MV-4-11 (cell line): ENCODE data around the gene AUH.

Experiments
- DNase-seq: peaks from one replicate; lab custom pipeline; 2025; lab: John Stamatoyannopoulos, UW

AUH gene

DNA sequence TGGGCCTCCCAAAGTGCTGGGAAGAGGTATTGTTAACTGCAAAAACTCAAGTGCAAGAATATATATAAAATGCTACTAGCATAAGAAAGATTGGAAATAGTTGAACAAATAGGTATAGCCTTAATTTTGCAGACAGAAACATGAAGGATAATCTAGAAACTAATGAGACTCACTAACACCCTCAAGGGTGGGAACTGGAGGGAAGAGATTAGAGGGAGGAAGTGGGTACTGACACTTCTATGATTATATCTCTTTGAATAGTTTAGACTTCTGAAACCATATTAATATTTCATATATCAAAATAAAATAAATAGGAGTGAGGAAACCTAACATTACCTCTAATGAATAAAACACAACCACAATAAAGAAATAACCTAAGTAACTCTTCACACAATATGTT, 23.0 kb downstream of the AUH start:
- no peak for DNase-seq

DNA sequence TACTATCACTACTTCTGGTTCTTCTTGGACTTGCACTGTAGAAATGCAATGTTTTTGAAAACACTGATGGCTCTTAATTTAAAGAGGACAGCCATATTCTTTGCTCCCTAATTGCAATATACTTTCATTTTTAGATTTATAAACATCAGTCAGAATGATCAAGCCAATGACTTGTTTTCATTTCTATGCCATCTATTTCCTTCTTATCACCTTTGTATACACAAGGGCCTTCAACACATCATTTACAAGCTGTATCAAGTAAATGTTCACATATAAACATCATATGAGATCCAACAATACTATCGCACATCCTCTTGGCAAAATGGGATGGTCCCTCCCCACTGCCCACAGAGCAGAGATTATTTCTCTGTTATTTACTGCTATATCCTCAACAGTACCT, 24.9 kb downstream of the AUH start:
- no peak for DNase-seq

DNA sequence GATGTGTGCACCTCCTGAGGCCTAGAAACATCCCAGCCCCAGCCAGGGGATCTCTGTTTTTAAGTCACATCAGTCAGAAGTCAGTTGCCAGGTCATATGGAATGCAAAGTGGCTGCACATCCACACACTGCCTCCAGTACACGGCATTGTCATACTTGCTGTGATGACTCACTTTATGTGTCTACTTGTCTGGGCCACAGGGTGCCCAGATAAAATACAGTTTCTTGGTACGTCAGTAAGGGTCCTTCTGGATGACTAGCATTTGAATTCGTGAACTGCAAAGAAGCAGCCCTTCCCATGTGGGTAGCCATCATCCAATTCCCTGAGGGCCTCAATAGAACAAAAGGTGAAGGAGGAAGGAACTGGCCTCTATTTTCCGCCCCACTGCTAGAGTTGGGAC, 27.7 kb downstream of the AUH start:
- DNase-seq = no peak

DNA sequence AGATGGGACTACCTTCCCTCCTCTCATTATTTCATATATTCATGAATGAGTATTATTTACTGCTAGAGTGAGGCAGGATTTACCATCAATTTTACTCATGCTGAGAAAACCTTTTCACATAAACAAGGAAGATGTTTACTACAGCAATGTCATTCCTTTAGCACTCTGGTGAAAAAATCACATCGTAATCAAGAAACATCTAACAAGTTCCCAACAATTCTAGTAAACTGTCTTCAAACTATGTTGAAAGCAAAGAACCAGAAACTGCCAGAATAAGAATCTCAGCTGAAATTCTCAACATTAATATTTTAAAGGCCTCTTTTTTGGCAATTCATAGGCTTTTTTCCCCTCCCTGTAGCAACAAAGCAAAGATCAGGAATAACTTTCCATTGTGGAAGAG, 28.2 kb downstream of the AUH start:
- no peak for DNase-seq

DNA sequence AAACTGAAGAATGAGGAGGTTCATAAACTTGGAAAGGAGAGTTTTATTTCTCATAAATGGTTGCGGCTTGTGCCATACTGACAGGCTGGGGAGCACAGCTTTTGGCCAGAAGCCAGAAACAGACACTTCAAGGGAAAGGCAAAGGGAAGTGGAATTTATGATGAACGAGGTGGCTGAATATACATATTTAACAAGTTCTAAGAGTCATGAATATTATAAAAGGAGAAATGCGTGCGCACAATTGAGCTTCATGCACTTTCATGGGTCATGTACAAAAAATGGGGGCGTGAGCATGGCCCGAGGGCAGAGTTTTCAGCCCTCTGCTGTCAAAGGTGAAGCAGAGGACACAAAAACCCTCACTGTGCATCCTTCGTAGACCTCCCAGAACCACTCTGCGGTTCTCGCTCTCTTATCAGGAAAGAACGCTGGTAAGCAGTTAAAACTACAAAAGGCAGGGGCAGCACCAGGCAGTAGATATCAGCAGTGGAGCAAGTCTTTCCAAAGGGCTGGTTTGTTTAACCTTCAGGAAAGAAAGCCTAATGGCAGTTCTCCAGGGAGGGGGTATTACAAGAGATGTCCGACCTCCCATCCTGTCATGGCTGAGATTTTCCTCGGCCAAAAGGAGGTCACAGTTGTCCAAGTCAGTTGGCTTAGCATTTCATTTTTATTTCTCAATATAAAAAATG, 29.0 kb downstream of the AUH start:
- DNase-seq = peak; percentile 80

DNA sequence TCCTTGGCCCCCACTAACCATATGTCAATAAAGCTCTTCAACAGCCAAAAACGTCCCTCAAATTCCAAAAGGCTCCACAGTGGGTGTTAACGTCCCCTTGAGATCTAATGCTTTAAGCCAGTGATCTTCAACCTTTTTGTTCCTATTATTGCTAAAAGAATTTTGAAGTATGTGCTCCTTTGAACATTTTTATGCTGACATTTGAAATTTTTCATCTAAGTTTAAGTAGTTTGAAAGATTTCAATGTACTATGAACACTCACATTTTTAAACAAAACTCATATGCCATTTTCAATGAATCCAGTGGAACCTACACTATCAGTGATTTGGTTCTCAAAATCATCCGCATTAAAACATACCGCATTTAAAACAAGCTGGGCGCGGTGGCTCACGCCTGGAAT, 29.9 kb downstream of the AUH start:
- DNase-seq = no peak

DNA sequence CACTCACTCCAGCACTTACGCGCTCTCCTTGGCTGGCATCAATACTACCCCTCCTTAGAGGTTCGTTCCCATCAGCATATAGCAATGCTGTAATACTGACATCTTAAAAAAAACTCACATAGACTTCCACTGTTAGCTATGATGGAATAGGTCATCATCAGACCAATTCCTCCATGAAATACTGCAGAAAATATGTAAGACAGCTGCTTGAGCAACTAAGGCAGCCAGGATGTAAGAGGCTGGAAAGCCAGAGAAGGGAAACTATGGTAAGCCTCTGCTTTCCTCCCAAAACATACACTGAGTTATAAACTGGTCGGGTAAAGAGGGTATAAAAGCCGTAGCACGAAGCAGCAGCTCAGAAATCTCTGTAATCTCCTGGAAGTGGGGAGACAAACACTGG, 33.5 kb downstream of the AUH start:
- no peak for DNase-seq

DNA sequence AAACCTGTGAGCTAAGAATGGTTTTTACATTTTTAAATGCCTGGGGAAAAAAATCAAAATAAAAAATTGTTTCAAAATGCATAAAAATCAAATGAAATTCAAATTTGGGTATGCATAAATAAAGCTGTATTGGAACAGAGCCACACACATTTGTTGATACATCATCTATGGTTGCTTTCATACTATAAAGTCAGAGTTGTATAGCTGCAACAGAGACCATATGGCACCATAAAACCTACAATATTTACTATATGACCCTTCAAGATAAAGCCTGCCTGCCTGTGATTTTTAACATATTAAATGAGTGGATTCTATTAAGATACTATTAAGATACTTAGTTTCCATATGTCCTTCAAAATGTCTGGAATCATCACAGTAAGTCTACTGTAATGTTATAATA, 40.0 kb downstream of the AUH start:
- no peak for DNase-seq

DNA sequence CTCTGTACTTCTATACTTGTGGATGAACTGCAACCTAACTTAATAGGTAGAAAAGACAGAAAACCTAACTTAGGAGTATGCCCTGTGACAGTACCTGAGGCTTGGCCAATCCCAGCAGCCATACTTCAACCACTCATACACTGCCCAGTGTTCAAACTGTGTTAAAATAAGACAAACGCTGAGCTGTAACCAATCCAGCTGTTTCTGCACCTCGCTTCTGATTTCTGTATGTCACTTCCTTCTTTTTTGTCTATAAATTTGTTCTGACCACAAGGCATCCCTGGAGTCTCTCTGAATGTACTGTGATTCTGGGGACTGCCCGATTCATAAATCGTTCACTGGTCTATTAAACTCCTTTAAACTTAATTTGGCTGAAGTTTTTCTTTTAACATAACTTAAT, 41.4 kb downstream of the AUH start:
- peak; percentile 73 for DNase-seq

DNA sequence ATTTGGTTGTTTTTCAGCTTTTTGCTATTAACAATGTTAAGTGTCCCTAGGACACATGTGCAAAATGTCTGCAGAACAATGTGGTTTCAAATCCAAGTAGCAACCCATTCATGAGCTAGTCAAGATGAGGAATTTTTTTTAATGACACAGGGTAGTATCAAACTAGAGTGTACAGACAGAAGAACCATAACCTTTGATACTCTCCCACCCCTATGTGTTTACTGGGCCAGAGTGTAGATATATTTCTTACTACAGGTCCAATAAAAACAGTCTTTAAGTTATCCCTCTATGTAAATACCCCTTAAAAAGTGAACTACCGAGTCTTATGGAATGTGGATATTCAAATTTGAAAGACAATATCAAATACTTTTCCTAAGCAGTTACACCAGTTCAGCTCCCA, 45.6 kb downstream of the AUH start:
- no peak for DNase-seq

DNA sequence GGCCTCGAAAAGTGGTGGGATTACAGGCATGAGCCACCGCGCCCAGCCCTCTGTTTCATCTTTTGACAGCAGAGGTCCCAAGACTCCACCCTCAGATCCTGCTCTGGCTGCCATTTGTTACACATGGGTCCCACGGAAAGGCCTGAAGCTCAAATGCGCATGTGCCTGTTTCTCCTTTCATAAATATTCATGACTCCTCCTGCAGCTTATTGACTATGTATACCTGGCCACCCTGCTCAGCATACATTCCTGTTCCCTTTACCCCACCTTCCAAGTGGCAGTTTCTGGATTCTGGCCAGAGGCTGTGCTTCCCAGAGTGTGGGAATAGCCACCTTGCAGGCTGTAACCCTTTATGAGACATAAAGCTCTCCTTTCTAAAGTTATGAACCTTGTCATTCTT, 46.5 kb downstream of the AUH start:
- DNase-seq = no peak

DNA sequence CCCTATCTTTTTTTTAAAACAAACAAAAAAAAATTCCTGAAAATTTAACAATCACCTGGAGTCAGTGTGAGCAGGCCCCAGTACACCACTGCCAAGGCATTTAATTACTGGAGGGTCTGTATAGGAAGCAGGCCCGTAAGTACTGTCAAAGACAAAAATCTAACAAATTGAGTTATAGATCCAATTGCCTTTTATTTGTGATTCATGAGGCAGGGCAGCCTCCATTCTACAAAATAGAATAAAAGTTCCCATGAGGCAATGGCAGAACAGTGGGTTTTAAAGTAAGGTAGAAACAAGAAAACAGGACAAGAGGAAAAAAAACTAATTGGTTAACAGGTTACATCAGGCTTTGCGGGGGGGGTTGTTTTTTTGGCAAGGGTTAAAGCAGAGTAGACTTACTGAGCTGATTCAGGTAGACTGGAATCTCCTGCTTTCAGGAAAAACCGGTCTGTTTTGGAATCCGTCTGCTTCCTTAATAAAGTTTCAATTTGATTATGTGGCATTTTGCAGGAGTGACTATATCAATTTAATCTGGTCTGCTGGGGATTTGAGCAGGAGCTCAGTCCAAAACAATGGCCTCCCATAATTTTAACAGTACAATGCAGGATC, 48.9 kb downstream of the AUH start:
- no peak for DNase-seq

DNA sequence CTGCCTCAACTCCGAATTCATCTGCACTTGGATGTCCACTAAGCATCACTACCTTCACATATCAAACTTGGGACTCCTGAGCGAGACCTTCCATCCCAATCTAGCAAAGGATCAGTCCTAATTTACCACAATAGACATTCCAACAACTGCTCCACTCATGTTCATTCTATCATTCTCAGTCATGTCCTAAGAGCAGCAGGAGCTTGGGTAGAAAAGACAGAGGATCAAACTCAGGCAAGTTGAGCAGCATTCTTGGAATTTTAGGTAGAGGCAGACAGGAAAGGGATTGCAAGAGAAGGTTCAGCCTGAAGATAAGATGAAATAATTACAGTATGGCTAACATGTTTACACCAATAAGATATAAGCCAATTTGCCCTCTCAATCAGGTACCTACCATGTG, 51.7 kb downstream of the AUH start:
- DNase-seq = no peak

DNA sequence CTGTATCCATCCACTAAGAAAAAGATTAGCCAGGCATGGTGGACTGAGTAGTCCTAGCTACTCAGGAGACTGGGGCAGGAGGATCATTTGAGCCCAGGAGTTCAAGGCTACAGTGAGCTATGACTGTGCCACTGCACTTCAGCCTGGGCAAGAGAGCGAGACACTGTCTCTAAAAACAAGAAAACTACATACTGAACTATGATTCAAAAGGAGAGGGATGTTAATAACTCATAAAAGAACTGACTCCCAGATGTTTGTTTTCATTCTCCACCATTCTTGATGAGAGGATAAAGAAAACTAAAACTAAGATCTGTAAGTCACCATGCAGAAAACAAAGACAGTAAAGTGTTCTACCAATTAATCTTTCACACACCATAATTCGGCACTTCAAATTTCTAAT, 53.5 kb downstream of the AUH start:
- DNase-seq = no peak

DNA sequence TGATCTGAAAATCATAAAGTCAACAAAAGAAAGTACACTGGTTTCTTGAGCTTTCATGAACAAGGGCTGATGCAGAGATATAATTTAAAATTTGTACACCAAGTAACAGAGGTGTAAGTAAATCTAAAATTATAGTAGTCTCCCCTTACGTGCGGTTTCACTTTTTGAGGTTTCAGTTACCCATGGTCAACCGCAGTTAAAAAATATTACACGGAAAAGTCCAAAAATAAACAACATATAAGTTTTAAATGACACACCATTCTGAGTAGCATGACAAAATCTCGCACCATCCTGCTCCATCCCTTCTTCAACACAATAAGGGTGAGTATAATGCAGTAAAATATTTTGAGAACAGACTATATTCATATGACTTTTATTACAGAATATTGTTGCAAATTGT, 54.4 kb downstream of the AUH start:
- DNase-seq = peak; percentile 61

DNA sequence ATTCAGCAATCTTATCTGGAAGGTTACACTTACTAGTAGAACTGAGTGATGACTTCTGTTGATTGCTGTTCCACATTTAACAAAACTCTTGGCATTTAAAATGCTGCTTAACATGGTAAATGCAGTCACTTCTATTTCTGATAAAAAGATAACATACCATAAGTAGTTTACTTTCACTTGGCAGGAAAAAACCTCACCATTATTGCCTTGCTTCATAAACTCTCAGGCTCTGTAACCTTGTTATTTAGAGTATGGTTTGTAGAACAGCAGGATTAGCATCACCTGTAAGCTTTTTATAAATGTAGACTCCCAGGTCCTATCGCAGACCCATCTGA, 55.5 kb downstream of the AUH start:
- no peak for DNase-seq

DNA sequence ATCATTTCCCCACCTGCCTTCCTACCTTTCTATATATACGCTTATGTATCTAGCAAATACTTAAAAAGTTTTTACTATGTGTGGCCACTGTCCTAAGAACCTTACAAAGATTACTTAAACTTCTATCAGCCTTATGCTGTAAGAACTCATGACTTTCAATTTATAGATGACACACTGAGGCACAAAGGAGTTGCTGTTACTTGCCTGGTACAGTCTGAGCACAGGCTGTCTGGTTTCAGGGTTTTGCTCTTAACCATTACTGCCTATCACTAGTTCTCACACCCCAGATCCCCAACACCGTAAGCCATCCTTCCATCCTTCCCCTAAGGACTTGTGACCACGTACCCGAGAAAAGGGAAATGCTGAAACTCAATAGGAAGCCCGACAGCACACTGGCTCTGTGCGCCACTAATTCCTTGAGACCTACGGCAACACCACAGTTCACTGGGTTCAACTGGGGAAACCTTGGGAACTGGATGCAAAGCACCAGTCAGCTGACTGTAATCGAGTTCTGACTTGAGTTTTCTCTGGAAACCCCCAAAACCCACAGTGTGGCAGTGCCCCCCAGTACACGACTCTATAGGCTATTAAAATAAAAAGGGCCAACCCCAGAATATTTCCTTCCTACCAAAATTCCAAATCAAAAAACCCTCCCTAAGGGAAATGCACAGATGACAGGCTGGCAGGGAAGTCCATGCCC, 56.0 kb downstream of the AUH start:
- DNase-seq = peak; percentile 62

DNA sequence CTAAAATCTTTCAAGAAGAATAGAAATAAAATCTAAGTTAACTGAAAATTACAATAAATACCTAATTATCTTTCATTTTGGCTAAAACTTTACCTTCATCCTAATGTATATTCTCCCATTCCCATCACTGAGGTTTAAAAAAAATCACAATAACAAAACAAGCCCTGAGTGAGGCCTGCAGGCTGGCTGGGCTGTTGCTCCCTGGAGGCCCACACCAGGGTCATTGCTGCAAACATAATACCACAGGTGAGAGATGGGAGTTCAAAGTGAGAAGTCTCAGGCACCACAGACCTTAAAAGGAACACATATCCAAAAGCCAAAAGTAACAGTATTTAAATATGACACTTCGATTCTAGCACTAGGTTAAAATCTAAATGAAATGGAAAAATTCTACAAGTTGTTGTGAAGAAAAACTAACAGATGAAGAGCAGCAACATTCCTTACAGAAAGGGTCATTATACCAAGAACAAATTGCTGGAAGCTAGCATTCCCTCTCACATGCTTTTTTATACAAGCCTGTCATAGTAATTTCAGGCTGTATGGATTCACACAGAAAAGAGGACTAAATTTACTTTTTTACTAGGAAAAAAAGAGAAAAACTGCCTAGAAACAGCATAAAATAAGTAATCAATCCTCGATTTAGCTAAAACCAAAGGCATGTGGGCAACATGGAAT, 57.8 kb downstream of the AUH start:
- DNase-seq = no peak

DNA sequence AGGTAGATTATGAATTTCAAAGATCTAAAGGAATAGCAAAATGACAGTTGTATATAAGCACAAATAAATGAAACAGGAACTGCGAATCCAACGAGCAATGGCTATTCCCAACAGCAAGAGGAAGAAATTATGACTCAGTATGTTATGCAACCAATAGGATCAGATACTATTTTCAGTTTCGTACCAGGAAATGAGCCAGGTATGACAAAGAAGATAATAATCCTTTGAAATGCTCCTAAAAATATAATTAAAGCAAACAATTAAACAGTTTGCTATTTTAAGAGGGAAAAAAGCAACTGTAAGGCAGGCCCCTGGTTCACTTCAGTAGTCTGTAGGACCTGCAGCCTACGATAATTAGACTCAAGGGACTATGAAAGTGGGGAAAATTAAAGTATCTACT, 58.9 kb downstream of the AUH start:
- peak; percentile 92 for DNase-seq

DNA sequence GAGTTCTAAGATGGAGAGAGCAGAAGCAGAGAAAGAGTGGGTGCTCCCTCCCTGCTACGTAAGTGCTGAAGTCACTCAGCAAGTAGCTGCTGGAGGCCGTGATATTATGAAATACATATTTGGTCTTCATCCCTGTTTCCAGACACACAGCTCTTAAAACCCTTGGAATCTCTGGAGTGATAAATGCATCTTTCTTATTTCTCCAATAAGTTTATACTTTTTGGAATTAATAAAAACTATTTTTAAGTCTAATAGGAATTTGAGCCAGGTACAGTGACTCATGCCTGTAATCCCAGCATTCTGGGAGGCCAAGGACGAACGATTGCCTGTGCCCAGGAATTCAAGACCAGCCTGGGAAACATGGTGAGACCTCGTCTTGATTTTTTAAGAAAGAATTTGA, 60.6 kb downstream of the AUH start:
- DNase-seq = no peak

DNA sequence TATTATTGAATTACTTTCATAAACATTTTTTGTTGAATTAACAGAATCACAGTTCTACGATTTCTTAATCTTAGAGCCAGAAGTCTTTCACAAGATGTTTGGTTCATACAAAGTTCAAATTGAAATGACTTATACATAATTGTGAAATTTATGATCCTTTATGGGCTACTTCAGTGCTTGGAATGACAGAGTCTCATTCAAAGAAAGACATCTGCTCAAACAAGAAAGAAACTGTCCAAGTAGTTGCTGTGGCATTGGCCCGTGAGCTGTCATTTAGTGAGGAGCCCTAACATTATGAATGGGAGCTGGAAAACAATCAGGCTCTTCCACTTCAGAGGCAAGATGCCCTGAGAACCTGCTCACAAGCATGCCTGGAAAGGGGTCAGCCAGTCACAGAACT, 63.4 kb downstream of the AUH start:
- DNase-seq = peak; percentile 85

DNA sequence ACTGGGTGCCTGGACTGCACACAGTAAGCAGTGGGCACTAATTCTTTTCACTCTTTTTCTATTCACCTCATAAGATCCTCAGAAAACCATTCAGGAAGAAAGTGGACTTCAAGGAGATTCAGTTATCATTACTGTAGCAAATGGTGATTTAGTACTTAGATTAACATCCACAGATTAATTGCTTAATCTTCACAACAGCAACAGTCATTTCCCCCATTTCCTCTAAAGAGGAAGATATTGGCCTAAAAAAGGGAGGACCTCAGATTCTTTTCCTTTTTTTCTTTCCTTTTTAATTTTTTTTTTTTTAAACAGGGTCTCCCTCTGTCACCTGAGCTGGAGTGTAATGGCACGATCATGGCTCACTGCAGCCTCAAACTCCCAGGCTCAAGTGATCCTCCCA, 64.4 kb downstream of the AUH start:
- peak; percentile 29 for DNase-seq

DNA sequence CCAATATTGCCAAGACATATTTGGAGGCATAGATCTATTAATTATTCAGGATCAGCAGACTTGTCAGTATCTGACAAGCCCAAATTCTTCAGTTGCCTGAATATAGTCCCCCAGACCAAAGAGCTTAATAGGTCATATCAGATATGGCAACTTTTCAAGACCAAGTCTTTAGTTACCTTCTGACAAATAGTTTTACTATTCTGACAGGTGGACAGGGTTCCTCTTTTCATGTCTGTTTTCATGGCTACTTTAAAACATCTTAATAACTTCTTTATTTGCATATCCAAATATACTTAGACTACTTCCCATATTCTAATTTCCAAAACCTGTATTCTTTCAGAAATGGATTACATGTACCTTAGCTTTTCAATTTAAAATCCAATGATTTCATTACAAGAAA, 65.4 kb downstream of the AUH start:
- no peak for DNase-seq
